DMS53 (cell line): ENCODE measurements around the gene XKR7.

ENCODE experiments used
- DNase-seq: peaks from one replicate; lab custom pipeline; 2025; lab: John Stamatoyannopoulos, UW

Gene XKR7

GRCh38 chr20:31945319-31945718, 22.6 kb upstream of the XKR7 start:
- DNase-seq: no peak

GRCh38 chr20:31945785-31946184, 22.2 kb upstream of the XKR7 start:
- DNase-seq: no peak

- DNase-seq: peak; percentile 41
Observed at GRCh38 chr20:31948008-31948407, 19.9 kb upstream of the XKR7 start.

GRCh38 chr20:31949877-31950646, 17.9 kb upstream of the XKR7 start:
- DNase-seq: no peak

GRCh38 chr20:31951203-31951529, 16.8 kb upstream of the XKR7 start:
- DNase-seq: no peak

GRCh38 chr20:31951530-31952453, 16.2 kb upstream of the XKR7 start, which contains the start of gene PDRG1:
PDRG1 (minus strand) TSS chr20:31952046; CDS start chr20:31951961, 85 bp downstream.
- DNase-seq: peak; percentile 98

GRCh38 chr20:31953556-31954148, 14.3 kb upstream of the XKR7 start:
- no peak for DNase-seq

GRCh38 chr20:31954500-31954899, 13.5 kb upstream of the XKR7 start:
- DNase-seq: no peak

- no peak for DNase-seq
Observed at GRCh38 chr20:31956556-31957526, 11.1 kb upstream of the XKR7 start.

GRCh38 chr20:31962761-31963160, 5.2 kb upstream of the XKR7 start:
- DNase-seq: no peak

GRCh38 chr20:31963889-31964288, 4.1 kb upstream of the XKR7 start:
- no peak for DNase-seq

GRCh38 chr20:31966991-31967655, 828 bp upstream of the XKR7 start:
- peak; percentile 37 for DNase-seq

- DNase-seq: peak; percentile 81
Observed at GRCh38 chr20:31968291-31969126, 558 bp downstream of the XKR7 start.

GRCh38 chr20:31969991-31970390, 2.0 kb downstream of the XKR7 start:
- DNase-seq: no peak

- DNase-seq: no peak
Observed at GRCh38 chr20:31972471-31973021, 4.6 kb downstream of the XKR7 start.

GRCh38 chr20:31974296-31974695, 6.3 kb downstream of the XKR7 start:
- no peak for DNase-seq

- DNase-seq: no peak
Observed at GRCh38 chr20:31974951-31975487, 7.1 kb downstream of the XKR7 start.

- DNase-seq: no peak
Observed at GRCh38 chr20:31975874-31976273, 7.9 kb downstream of the XKR7 start.

GRCh38 chr20:31977080-31977479, 9.1 kb downstream of the XKR7 start:
- no peak for DNase-seq
